C4-2B (cell line): ENCODE measurements around the gene MRPS30.

Experiments used
- H3K27ac ChIP-seq: fragments of 450-650 bp; 2 replicates; pipeline ENCODE4 v1.5.1; 2017
- ZFX ChIP-seq: fragments of 450-650 bp; IDR thresholded peaks from 2 replicates; pipeline ENCODE4 v1.6.1; 2017
- TF ChIP-seq, protein P1 (sequence below): fragments of 450-650 bp; conservative IDR thresholded peaks from 2 replicates; pipeline ENCODE4 v1.5.1; 2017; ENCODE audit warnings: mild to moderate bottlenecking

Gene MRPS30

DNA sequence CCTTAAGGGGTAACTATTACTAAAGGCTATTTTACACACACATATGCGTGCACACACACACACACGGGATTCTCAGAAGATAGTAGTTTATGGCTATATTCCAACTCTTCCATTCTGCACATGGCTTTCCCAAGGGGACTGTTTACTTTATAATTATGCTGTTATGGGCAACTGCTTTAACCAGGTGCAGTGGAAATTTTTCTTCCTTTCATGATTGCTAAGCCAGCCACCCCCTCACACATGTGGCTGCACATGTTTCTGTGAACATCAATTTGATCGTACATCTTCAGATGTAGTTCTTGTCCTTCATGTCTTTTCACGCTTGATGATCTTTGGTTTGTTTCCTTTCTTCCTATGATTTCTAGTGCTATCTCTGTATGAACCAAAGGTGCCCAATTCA, 37.0 kb downstream of the MRPS30 start:
- H3K27ac ChIP-seq, result no peak overlapping the region
- TF ChIP-seq, protein P1, sequence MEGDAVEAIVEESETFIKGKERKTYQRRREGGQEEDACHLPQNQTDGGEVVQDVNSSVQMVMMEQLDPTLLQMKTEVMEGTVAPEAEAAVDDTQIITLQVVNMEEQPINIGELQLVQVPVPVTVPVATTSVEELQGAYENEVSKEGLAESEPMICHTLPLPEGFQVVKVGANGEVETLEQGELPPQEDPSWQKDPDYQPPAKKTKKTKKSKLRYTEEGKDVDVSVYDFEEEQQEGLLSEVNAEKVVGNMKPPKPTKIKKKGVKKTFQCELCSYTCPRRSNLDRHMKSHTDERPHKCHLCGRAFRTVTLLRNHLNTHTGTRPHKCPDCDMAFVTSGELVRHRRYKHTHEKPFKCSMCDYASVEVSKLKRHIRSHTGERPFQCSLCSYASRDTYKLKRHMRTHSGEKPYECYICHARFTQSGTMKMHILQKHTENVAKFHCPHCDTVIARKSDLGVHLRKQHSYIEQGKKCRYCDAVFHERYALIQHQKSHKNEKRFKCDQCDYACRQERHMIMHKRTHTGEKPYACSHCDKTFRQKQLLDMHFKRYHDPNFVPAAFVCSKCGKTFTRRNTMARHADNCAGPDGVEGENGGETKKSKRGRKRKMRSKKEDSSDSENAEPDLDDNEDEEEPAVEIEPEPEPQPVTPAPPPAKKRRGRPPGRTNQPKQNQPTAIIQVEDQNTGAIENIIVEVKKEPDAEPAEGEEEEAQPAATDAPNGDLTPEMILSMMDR, result no peak
- TF ChIP-seq ZFX, result no peak

DNA sequence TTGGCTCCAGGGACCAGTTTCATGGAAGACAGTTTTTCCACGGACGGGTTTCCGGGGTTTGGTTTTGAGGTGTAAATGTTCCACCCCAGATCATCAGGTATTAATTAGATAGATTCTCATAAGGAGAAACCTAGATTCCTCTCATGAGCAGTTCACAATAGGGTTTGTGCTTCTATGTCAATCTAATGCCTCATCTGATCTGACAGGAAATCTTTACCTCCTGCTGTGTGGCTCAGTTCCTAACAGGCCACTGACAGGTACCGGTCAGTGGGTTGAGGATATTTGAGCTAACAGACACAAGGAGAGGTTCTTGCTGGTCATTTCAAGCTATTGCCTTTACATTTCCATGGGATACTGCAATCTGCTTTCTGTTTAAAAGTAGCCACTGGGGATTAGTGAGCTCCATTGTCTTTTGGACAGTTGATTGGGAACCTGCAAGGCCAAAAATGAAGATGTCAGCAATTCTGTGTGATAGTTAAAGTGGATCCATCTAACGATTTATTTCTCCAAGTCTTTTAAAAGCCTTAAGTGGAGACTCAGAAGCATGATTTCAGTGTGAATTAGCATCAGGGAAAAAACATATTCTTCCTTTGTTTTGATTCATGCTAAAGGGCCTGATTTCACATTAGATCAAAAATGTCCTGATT, 38.6 kb downstream of the MRPS30 start:
- H3K27ac ChIP-seq, result no peak overlapping the region
- TF ChIP-seq, protein P1, result no peak
- TF ChIP-seq ZFX, result no peak

GRCh38 chr5:44860267-44860666, 51.5 kb downstream of the MRPS30 start:
- no peak overlapping the region for H3K27ac ChIP-seq
- no peak for TF ChIP-seq ZFX
- TF ChIP-seq, protein P1, result no peak

DNA sequence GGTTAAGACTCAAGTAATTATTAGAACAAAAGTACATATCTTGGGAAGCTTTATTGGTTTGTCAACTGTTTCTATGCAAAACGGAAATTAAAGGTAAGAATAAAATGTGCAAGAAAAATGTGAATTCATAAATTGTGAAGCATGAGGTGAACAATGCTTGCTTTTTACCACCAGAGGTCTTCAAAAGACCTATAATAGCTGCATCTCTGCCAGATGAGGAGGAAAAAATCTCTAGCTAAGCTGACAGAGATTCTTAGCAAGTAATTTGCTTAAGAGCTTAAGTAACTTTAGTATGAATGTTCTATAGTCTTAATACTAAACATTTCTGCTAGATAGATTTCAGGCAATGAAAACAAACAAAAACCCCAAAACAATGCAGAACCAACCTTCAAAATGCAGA, 54.1 kb downstream of the MRPS30 start:
- no peak overlapping the region for H3K27ac ChIP-seq
- TF ChIP-seq, protein P1, result peak; percentile 32
- no peak for TF ChIP-seq ZFX
